NCI-H526 (cell line): ENCODE data around the gene AMOTL2.

Experiments
- DNase-seq, 2 experiments: peaks; one replicate each; lab custom pipeline; 2025; lab: John Stamatoyannopoulos, UW

The AMOTL2 gene

DNA sequence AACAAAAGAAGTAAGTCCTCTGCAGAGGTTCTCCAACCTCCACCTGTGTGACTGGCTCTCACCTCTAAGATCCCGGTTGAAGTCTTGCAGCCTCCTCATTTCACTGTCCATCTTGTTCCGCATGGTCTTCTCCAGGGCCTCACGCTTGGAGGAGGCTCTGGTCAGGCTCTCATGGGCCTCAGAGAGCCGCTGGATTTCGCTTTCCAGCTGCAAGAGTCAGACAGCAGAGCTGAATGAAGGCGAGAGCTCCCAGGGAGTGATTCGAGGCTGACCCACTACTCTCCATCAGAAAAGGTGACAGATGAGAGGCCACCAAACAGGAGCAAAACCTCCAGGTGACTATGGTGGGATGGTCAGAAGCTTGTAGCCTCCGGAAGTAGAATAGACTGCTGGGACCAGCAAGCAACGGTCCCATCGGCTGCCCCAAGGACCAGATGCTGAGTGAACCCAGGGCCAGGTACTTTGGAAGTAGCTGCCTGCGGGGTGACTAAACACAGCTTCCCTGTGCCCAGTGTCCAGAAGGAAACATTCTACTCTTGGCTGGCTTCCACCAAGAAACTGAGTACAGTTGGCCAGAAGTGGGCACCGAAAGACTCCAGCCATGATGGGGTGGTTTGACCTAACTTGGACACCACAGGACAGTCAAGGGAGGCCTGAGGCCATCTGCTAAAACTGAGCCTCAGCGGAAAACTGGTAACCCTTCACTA is 7.9 kb downstream of the AMOTL2 start:
- DNase-seq, result no peak

DNA sequence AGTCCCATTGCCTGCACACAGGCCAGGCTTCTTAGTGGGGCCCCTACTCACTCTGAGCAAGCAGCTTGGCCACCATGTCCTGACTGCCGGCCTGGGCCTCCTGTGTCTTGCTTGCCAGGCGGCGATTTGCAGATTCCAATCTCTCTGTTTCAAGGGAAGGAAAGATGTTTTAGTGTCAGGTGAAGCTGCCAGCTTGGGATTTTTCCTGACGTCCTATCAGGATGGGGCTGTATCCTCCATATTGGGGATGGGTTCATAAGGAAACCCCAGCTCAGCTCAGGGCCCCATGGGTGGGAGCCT is 8.5 kb downstream of the AMOTL2 start:
- DNase-seq, result no peak

DNA sequence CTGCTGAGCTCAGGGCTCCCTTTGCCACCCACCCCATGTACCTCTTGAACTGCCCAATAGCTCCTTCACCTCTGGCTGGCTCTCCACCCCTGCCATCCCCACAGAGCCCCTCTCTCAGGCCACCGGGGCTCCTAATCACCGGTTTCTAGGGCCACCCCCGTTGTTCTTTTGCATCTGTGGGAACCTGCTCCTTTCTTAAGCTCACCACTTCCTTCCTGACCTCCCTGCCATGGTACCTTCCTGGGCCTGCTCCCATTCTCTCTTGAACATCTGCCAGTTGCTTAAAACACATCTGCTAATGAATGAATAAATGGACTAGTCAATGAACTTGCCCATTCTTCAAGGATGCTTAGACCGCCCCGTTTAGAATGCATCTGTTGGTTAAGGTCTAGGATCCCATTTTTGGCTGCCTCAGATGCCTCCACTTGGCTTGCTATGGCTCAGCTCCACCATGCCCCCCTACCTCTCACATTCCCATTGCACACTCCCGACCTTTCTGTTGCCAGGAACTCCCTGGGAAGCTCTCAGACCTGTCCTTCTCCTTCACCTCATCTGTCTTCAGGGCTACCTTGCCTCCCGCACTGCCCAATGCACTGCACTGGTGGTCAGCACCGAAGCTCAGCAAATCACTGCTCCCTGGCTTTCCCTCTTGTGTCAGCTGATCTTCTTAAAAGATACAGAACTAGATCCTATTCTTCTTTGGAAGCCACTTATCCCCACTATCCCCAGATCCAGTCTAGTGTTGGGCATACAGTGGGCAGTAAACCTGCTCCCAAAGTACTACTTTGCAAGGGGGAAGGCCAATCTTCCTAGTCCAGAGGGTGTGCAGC is 9.1 kb downstream of the AMOTL2 start:
- no peak for DNase-seq

DNA sequence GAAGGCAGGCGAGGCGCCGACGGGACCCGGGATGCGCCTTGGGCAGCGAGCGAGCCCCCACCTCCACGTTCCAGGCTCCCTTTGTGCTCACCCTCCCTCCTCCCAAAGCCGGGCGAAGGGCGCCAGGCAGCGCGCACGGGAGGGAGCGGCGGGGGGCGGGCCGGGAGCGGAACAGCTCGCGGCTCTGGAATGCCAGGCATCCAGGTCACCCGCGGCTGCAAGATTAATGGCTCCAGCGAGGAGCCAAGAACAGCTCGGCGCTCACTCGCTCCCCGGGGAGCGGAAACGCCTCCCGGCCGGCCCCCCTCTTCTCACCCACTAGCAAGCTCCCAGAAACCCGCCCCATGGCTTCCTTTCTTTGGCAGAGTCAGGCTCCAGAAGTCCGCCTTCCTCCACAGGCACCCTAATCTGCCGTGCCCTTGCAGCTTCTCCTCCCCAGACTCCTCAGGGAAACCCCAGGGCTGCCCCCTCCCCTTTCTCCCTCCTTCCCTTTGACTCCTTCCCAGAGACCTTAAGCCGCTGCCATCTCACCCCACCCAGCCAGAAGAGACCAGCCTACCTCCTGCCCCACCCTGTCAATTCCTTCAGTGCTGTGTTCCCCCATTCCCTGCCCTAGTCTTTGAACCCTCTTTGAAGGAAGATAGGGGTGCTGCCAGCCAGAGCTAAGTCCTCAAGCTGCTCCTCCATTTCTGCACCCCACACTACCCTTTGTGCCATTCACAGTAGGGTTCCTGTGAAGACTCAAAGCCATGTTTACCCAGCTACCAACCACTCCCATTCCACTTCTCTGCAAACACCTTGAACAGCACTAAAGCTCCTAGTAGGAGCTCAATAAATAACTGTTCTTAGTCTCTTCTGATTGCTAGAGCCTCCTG is 9.9 kb downstream of the AMOTL2 start:
- peak; percentile 14 to 81 for DNase-seq

DNA sequence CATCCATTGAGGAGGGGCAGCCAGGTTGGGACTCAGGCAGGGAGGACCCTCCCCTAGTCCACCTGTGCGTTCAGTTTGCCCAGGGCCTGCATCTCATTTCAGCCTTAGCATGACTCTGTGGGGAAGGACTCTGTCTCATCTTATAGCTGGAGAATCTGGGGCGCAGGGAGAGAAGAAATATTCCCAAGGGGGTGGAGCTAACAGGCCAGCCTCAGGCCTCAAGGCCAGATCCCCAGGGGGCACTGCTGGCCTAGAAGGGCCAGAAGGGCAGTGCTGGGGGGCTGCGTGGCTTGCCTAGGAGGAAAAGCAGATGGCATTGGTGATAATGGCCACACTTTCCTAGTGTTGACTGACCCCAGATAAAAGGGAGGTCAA is 10.9 kb downstream of the AMOTL2 start:
- no peak for DNase-seq

DNA sequence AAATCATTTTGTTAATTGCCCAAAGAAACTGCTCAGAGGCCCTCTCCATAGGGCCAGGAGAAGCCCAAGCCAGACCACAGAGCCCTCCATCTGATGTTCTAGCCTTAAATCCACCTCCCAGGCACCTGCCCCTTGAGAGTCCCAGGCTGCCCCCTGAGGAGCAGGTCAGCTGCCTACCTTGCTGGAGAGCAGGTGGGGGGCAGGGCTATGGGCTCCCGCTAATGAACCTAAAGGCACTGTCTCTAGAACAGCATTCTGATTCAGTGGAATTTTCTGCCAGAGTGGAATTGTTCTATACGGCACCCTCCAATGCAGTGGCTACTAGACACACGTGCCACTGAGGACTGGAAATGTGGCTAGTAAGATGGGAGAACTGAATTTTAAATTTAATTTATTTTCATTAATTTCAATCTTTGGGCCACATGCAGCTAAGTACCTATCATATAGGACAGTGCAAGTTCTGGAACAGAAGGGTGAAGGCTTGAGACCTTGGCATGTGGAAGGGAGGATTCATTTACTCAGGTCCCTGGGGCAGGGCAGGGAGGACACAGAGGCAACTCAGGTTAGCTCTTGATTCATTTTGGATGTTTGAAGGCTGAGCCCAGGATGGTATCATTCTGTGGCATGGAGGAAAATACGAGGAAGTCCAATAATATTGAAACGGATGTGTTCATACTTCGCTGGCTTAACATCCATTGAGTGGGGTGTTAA is 11.4 kb downstream of the AMOTL2 start:
- no peak for DNase-seq

DNA sequence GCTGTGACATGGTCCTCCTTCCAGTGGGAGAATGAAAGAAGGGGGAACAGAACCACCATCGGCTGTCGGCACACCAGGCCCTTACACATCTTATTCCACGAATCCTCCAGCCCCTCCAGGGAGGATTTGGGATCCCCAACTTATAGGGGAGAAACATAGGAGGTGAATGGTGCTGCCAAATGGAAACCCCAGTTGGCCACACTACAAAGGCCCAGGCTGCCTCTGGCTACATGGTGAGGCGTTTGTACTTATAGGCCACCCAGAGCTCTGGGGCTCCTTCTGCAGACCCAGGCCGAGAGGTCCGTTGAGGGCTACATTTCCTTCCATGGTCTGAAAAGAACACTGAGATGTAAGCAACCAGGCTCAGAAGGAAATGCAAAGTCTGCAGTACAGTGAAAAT is 12.0 kb downstream of the AMOTL2 start:
- no peak for DNase-seq

DNA sequence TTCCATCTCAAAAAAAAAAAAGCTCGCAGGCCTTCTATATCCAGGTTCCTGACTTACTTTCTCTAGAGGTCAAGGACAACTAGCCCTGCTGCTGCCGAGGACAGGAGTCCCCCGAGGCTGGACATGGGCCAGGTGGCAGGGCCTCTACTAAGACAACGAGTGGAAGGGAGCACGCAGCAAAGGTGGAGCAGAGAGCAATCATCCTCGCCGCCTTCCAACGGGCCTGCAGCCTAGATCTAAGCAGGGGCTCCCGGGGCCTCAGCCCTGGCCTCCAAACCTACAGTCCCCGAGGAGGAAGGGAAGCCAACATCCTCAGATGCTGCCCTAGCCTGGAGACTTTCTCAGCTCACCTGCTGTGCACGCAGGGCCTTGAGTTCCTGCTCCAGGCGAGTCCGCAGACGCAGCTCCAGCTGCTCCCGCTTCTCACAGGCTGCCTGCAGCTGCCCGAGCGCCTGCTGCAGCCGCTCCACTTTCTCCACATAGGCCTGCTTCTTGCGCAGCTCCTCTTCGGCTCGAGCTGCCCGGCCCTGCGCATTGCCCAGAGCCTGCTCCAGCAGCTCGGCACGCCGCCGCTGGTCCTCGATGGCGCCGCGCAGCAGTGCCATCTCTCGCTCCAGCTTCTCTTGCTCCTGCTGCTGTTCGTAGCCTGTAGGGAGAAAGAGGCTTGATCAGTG is 12.9 kb downstream of the AMOTL2 start:
- DNase-seq, result no peak

DNA sequence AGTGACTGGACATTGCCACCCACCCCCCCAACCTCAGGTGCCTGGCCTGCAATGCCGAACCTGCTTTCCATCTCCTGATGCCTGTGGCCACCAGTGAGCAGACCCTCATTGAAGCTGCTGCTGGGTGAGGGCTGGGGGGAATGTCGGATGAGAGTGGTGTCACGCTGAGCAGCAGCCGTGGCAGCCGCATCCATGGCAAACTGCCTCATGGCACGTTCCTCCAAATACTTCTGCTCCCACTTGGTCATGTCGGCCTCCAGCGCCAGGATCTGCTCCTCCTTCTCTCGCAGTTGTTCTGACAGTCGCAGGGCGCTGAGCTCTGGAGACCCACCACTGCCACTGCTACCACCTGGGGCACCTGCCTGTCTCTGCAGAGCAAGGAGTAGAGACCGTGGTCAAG is 14.2 kb downstream of the AMOTL2 start:
- DNase-seq, result no peak

DNA sequence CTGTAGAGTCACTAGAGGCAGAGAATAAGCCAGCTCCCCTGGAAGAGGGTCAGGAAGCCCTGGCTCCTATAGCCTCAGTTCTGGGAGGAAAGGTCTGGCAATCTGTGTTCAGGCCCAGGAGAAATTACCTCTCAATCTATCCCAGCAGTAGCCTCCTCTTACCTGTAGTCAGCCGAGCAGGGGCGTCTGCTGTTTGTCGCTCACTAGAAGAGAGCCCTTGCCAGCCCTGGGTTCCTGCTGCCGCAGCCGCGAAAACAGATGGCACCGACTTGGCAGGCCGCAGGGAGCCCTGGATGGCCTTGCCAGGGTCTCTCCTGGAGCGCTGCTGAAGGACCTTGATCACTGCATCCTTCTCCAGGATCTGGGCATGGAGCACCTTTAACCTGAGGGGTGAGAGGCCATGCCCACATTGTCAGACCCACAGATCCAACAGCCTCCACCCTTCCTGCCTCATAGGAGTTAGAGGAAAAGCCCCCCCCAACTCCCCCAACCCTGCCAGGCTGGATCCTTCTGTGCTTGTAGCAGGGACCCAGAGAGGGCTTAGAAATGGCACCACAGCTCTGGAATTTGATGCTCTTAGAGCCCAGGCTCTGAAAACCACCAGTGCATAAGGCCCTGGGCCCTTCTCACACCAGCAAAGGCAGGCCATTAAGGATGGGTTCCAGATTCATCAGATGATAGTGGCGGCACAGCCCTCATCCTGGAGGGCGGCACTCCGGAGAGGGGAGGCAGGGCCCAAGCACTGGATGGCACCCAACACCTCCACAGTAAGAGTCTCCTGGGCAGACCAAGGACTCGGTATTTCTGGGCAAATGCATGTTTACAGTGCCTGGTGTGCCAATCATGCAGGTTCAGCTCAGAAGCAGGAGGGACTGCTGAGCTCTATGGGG is 14.9 kb downstream of the AMOTL2 start:
- no peak for DNase-seq

DNA sequence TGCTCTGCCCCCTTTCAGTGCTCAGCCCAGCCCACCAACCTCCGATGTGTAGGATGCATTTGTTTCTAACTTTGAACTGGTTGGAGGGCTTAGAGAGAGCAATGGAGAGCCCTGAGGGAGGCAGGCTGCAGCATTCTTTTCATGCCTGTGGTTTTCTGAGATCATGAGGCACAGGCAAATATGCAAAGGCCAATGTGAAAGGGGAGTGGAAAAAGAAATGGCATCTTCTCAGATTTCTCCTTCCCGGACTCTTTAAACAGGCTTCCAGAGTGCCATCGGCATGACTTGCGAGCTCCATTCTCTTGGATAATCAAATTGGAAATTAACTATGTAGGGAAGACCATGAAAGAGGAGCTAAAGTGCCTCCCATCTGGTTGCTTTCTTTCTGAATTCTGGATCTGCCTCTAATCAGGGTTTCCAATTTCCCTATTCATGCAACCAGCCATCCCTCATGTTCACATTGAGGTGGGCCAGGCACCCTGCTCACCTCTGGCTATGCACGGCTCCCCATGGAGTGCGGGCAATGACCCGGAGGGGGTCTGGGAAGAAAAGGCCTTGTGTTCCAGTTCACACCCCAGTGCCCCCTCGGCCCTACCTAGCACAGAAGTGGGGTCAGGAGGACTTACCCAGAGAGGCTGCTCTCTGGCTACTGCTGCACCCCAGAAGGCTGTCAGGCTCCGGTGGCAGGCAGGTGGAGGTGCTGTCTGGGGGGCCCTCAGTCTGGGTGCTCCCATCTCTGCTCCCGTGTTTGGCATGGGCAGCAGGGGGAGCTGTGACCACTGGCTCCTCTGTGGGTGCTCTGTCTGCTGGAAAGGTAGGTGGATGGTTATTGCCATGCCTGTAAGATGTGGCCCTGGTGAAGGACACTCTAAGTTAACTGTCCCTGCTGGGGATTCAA is 16.1 kb downstream of the AMOTL2 start:
- peak; percentile 51 to 67 for DNase-seq

DNA sequence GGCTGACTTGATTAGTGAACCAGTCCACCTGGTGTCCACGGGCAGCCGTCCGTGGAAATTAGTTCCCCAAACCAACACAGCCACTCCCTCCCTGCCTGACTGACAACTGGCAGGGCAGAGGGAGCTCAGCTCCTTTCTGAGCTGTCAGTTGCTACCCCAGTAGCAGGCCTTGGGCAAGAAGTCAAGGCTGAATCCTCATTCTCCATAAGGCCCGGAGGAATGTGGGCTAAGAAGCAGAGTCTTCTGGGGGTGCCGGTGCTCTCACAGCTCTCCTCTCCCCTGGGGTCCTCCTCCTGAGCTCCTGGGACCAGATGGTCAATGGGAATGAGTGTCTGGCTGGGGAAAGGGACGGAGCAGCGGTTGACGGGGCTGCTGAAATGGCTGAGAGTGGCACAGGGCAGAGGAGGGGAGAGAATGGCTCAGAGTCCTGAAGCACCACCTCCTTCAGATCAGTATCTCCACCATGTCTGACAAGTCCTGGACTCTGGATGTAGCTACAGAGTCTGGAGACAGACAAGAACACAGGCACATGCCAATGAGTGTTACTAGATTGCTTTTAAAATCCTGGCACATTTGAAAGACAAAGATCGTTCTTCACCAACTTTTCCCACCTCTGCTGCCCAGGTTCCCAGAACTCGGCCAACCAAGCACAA is 16.9 kb downstream of the AMOTL2 start:
- DNase-seq, result no peak

DNA sequence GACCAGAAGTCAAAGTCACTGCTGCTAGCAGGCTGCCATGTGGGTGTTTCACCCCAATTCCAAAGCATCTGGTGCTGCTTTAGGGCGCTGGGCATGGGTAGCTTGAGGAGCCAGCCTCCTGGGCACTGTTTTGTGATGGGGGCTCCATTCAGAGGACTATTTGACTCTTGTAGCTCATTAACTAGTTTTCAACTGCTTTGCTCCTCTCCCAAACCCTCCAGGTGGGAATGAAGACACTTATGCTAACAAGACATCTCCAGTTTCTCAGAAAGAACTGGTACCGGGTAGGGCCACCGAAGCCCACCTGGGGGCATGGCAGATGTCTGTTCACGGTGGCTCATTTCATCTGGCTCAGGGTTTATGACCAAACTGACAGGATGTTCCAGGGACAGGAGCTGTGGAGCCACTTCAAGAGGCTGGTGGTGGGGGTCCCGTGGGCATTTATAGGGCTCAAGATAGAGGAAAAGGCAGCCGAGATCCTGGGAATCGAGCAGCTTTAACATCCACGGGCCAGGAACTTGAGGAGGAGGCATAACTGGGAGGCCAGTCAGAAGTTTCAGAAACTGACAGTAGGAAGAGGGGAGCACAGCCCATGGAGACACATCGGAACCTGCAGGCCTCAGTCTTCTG is 17.7 kb downstream of the AMOTL2 start:
- no peak for DNase-seq

DNA sequence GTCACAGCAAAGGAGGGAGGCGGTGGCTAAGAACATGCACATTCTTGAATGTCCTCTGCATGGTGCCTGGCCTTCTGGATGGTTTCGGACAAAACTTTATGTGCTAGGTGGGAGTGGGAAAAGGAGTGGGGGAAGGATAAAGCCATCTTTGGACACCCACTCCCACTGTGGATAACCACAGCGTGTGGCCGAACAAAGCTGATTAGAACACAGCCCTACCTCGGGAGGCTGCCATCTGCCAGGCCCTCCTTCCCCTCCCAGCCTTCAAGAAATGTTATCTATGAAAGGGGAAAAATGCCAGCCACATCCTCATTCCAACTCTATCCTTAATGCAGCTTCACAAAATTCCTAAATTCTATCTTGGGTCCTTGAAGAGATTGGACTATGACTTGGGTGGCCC is 18.8 kb downstream of the AMOTL2 start:
- no peak for DNase-seq

DNA sequence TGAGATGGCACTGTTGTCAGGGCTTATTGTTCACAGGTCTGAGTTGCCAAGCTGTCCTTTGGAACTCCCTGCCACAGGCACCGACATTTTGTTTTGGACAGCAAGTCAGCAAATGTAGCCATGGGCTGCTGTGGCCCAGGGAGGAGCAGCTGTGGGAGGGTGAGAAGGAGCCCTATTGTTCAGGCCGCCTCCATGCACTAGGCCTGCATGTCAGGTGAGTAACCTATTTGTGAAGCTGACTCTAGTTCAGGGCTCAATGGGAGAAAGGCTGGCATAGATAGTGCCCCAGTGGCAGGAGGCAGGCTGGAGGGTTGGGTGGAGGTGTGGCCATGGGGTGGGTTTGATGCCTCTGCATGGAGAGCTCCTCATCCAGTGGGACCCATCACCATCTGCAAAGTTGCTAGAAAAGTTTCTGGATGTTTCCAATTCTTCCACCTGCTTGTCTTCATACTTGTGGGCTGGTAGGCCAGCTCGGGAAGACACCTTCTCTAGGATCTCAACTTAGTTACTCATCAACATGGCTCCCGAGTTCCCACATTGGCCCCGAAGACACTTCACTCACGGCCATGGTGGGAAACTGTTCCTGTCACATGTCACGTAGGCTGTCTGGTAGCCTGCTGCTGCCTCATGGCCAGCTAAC is 19.5 kb downstream of the AMOTL2 start:
- no peak for DNase-seq

DNA sequence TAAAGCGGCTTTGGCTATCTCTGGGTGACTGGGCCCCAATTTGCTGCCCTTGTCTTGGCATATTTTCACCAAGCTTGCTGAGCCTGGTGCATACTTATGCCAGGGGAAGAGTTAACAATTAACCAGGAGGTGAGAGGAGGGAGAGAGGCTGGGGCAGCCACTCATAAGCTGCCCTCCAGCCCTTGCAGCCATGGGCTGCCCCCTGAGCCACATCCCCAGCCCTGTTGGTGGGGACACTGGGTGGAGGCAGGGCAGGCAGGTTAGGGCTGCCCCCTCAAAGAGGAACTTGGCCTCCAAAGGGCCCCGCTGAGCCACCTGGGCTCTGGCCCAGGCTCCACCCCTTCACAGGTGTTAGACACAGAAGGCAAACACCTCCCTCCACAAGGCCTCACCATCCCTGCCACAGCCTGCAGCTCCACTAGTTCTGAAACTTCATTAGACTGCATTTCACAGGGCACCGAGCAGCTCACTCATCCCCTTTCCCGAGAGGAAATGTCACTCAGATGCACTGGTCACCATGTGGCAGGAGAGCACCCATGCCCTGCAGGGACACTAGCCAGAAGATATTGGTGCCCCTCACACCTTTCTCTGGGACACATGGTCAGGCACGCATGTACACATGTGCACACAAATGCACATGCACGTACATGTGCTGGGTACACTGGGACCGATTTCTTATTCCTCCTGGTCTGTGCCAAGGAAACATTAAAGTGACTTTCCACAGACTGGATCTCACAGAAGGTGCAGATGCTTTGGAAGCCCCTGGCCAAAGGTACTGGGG is 20.2 kb downstream of the AMOTL2 start:
- no peak for DNase-seq

DNA sequence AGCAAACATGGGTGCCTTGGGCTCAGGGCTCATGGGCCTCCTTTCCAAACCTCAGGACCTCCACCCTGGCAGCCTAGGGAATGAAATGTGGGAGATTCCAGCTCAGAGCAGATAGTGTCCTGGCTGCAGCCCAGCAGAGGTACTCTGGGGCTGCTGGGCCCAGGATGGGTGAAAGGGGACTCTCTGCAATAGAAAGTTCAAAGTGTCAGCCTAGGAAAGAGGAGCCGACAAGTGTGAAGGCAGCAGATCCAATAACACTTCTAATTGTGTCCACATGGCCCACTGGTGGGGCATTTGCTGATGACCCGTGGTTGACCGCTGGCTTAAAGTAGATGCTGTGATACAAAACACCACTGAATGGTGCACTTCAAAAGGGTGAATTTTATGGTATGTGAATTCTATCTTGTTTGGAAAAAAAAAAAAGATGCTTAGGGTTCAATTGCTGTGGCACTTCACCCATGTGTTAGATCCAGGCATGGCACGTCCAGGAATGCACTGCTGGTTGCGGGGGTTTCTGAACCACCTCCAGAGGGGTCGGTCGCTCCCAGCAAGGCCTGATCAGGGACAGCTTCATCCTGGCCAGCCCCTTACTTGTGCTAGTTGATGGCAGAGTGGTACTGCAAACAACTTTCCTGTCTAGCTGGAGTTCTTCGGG is 20.9 kb downstream of the AMOTL2 start:
- DNase-seq, result no peak
